Measurements from ENCODE around the gene TSPAN17. TPM values are rescaled to one million over a fixed set of nuclear protein-coding genes. Genes with fewer than 3 reads are reported as not detected.

Gene TSPAN17
- total RNA-seq, 1 donor from 2014 or later: 53.9 TPM

DNA sequence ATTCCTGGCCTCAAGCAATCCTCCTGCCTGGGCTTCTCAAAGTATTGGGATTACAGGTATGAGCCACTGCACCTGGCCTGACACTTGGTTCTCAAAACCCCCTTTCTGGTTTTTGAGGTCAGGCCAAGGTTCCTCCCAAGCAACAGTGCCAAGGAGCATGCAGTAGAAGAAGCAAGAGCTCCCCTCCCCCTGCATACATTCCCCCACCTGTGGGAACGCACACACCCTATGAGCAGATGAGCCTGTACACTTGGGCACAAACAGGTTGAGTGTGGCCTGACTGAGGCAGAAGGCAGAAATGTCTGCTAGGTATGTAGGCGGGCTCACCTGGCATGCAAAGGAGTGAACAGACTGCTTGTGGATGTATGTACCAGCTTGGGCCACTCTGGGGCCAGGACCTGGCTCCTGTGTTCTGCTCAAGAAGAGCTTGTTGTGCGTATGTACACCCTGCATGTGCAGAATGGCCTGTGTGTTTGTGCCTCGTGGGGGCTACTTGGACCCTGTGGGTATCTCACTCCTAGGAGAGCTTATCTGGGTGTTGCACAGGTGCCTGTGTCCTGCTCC, 39.1 kb upstream of the TSPAN17 start:
- Histone ChIP-seq H3K4me3 (ENCODE audit: low read depth, low read length) (no peak overlapping the region), H3K36me3 (ENCODE audit: control insufficient read depth, insufficient read depth, low read length) (no peaks in the 10 kb centered on the region), H3K27me3 (ENCODE audit: control insufficient read depth, insufficient read depth, low read length) (no peaks in the 10 kb centered on the region)
- TF ChIP-seq, protein P1, sequence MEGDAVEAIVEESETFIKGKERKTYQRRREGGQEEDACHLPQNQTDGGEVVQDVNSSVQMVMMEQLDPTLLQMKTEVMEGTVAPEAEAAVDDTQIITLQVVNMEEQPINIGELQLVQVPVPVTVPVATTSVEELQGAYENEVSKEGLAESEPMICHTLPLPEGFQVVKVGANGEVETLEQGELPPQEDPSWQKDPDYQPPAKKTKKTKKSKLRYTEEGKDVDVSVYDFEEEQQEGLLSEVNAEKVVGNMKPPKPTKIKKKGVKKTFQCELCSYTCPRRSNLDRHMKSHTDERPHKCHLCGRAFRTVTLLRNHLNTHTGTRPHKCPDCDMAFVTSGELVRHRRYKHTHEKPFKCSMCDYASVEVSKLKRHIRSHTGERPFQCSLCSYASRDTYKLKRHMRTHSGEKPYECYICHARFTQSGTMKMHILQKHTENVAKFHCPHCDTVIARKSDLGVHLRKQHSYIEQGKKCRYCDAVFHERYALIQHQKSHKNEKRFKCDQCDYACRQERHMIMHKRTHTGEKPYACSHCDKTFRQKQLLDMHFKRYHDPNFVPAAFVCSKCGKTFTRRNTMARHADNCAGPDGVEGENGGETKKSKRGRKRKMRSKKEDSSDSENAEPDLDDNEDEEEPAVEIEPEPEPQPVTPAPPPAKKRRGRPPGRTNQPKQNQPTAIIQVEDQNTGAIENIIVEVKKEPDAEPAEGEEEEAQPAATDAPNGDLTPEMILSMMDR (IDR thresholded peaks at IDR 0.05; ENCODE audit: insufficient read depth, low read length, poor library complexity, severe bottlenecking): no peak
- DNase-seq (ENCODE audit: low read depth): no peak

DNA sequence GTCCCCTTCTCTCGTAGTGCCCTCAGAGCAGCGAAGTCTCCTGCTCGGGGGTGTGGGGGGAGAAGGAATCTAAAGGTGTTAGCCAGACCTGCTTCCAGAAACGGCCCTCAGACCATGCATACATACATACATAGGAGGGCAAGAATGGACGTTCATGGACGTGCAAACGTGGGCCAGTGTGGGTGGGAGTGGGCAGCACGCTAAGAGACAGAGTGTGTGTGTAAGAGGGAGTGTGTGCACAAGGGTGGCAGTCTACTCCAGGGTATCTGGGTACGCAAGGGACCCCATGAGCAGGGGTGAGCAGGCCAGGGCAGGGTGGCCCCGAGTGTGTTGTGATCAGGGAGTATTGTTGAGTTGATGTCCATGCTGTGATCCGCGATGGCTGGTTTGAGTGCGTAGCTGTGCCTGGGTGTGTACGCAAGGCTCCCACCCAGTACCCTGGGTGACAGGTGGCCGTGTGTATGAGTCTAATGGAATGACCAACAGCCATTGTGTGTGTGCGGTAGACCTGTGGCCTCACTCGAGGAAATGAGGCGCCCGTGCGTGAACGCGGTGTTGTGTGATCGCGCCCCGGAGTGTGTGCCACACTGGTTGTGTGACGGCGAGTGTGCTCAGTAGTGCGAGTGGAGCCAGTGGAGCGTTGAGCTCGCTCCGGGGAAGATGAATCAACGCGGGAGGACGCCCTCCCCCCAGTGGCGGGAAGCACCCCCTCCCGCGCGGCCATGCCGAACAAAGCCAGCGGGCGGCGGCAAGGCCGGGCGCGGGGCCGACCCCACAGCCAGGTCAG, 38.2 kb upstream of the TSPAN17 start:
- TF ChIP-seq, protein P1 (IDR thresholded peaks at IDR 0.05; ENCODE audit: insufficient read depth, low read length, poor library complexity, severe bottlenecking): no peak
- DNase-seq (ENCODE audit: low read depth): no peak
- no peaks in the 10 kb centered on the region for H3K36me3 ChIP-seq (ENCODE audit: control insufficient read depth, insufficient read depth, low read length)
- no peaks in the 10 kb centered on the region for H3K27me3 ChIP-seq (ENCODE audit: control insufficient read depth, insufficient read depth, low read length)
- H3K4me3 ChIP-seq (ENCODE audit: low read depth, low read length): peak overlapping the region; percentile 58

DNA sequence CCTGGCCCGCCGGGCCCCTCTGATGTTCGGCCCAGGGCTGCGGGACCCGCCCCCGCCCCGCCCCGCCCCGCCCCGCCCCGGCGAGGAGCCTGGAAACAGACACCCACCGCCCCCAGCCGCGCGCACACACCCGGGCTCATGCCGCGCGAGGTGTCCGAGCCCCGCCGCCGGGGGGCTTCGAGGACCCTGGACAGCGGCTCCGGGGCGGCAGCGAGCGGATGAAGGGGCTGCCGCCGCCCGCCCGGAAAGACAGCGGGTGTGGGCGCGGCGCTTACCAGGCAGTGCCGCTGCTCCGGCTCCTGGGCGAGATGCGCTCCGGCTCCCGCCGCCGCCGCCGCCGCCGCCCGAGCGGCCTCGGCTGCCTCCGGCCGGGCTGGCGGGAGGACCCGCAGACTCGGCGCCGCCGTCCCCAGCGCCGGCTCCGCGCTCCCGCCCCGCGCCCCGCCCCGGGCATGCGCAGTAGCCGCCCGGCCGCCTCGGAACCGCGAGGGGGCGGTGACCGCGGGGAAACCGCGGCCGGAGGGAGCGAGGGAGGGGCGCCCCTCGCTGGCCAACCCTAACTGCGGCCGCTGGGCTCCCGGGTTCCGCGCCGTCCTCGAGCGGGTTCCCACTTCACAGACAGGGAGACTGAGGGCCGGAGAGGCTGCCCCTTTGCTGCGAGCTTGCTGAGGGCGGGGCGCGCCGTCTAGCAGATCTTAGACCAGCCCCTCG, 37.4 kb upstream of the TSPAN17 start, which contains the start of gene GPRIN1:
Gene GPRIN1, minus strand, starts transcription at position 433 of the 711 bp plus-strand sequence. CDS start 10,322 bp downstream, outside the sequence.
- Histone ChIP-seq H3K4me3 (ENCODE audit: low read depth, low read length) (peak within 1 kb of the TSS; percentile 58), H3K27me3 (ENCODE audit: control insufficient read depth, insufficient read depth, low read length) (no peaks in the 10 kb centered on the region), H3K36me3 (ENCODE audit: control insufficient read depth, insufficient read depth, low read length) (no peaks in the 10 kb centered on the region)
- TF ChIP-seq, protein P1 (IDR thresholded peaks at IDR 0.05; ENCODE audit: insufficient read depth, low read length, poor library complexity, severe bottlenecking): no peak
- DNase-seq (ENCODE audit: low read depth): no peak

DNA sequence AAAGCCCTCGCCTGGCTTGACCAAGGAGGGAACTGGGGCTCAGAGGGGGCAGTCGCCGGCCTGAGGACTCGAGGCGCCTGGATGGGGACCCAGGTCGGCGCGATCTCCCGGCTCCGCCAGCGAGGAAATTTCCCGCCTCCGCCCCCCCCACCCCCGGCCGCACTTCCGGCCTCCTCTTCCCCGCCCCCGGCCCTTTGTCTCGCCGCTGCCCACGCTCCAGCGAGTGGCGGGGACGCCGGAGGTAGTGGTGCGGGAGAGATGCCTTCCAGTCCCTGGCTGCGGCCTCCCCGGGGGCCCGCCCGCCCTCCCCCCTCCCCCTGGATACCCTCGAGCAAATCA, 36.9 kb upstream of the TSPAN17 start:
- Histone ChIP-seq H3K27me3 (ENCODE audit: control insufficient read depth, insufficient read depth, low read length) (no peaks in the 10 kb centered on the region), H3K36me3 (ENCODE audit: control insufficient read depth, insufficient read depth, low read length) (no peaks in the 10 kb centered on the region), H3K4me3 (ENCODE audit: low read depth, low read length) (peak overlapping the region; percentile 58)
- TF ChIP-seq, protein P1 (IDR thresholded peaks at IDR 0.05; ENCODE audit: insufficient read depth, low read length, poor library complexity, severe bottlenecking): no peak
- DNase-seq (ENCODE audit: low read depth): no peak

DNA sequence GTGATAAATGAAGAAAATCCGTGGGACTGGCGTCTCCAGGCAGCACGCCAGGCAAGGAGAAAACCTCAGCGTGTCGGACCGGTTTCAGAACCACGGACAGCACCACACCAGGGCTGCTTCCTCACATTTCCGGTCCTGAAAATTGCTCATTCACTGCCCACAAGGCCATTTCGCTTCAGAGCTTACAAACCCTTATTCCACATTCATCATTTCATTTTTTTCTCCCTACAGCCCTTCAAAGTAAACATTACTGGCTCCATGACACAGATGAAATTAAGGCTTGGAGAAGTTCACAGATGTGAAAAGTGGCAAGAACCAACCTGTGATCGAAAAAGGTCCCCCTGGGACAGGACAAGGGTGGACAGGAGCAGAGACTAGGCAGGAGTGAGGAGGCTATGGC, 35.8 kb upstream of the TSPAN17 start:
- H3K4me3 ChIP-seq (ENCODE audit: low read depth, low read length): no peak overlapping the region
- H3K27me3 ChIP-seq (ENCODE audit: control insufficient read depth, insufficient read depth, low read length): no peaks in the 10 kb centered on the region
- TF ChIP-seq, protein P1 (IDR thresholded peaks at IDR 0.05; ENCODE audit: insufficient read depth, low read length, poor library complexity, severe bottlenecking): no peak
- H3K36me3 ChIP-seq (ENCODE audit: control insufficient read depth, insufficient read depth, low read length): no peaks in the 10 kb centered on the region
- DNase-seq (ENCODE audit: low read depth): peak; percentile 50
